H1 (cell line): Measurements from ENCODE around the gene CD44.

Experiments
- CEBPB ChIP-seq: IDR thresholded peaks from 2 replicates; pipeline ENCODE4 v1.6.1; 2012; ENCODE audit warnings: low read depth, low read length
- CREB1 ChIP-seq: IDR thresholded peaks from 2 replicates; pipeline ENCODE4 v1.6.1; 2012; ENCODE audit warnings: inconsistent platforms
- CTCF ChIP-seq, 3 experiments: IDR thresholded peaks; 1 replicate in 2 of 3; 2 replicates in 1 of 3; pipeline versions ENCODE4 v1.5.1 to v1.6.1; 2011; ENCODE audit warnings: low read length in 3 of 3, mild to moderate bottlenecking in 3 of 3, inconsistent platforms in 2 of 3, low read depth in 1 of 3, moderate library complexity in 1 of 3; ENCODE audit not compliant: insufficient read depth in 1 of 3; ENCODE audit errors: control extremely low read depth in 1 of 3
- EGR1 ChIP-seq: IDR thresholded peaks from 2 replicates; pipeline ENCODE4 v1.6.1; 2011; ENCODE audit warnings: low read depth, low read length, borderline replicate concordance
- EZH2 ChIP-seq: fragments of 200-600 bp; sonication (generic); IDR thresholded peaks from 2 replicates; pipeline ENCODE4 v1.7.1; 2012; ENCODE audit warnings: low read depth, mild to moderate bottlenecking, moderate library complexity, low read length, inconsistent platforms; ENCODE audit not compliant: severe bottlenecking
- JUND ChIP-seq: IDR thresholded peaks from 2 replicates; pipeline ENCODE4 v1.6.1; 2011; ENCODE audit warnings: mild to moderate bottlenecking, improper control_type of control experiment, low read length
- MAFK ChIP-seq: IDR thresholded peaks from 2 replicates; pipeline ENCODE4 v1.6.1; 2012; ENCODE audit warnings: low read depth, mild to moderate bottlenecking, improper control_type of control experiment, low read length
- MAX ChIP-seq: IDR thresholded peaks from 2 replicates; pipeline ENCODE4 v1.6.1; 2012; ENCODE audit warnings: inconsistent platforms
- POLR2A ChIP-seq, 2 experiments: IDR thresholded peaks; 1 replicate in 1 of 2; 2 replicates in 1 of 2; pipeline ENCODE4 v1.6.1; 2011; ENCODE audit warnings: low read depth in 2 of 2, low read length in 2 of 2, mild to moderate bottlenecking in 2 of 2; ENCODE audit errors: control extremely low read depth in 1 of 2
- SIN3A ChIP-seq, 2 experiments: IDR thresholded peaks in 1 of 2; conservative IDR thresholded peaks in 1 of 2; 2 replicates each; pipeline ENCODE4 v1.6.1; 2011 to 2012; ENCODE audit warnings: low read length in 2 of 2, improper control_type of control experiment in 1 of 2, low read depth in 1 of 2, mild to moderate bottlenecking in 1 of 2
- TAF1 ChIP-seq: IDR thresholded peaks from 2 replicates; pipeline ENCODE4 v1.6.1; 2011; ENCODE audit warnings: mild to moderate bottlenecking, low read depth, low read length
- YY1 ChIP-seq: IDR thresholded peaks from 2 replicates; pipeline ENCODE4 v1.6.1; 2011; ENCODE audit warnings: low read depth, mild to moderate bottlenecking, low read length
- ZNF274 ChIP-seq: IDR thresholded peaks from 2 replicates; pipeline ENCODE4 v1.7.0; 2012; ENCODE audit warnings: low read length, borderline replicate concordance; ENCODE audit errors: extremely low read depth

DNA sequence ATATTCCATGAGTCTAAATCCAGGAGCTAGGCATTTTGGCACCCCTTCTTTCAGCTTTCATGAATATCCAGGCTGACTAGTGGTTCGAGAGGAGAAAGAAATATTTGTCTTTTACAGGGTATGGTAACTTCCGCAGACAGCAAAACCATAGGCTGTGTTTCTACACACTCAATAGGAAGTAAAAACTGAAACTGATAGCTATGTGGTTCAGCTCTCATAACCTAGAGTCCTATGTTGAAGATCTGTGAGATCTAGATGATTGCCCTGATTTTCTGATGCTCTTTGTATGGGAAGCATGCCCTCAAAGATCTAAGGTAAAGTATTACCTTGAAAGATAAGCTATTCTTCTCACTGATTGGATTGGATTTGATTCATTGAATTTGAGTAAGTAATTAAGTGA lies 118.3 kb downstream of the CD44 start:
- TF ChIP-seq TAF1 (no peak), JUND (no peak), YY1 (no peak), CTCF (IDR thresholded peaks at IDR 0.05; ENCODE audit: control extremely low read depth in 1 of 3, insufficient read depth in 1 of 3, low read depth in 1 of 3, low read length in 3 of 3) (no peak), MAFK (no peak), ZNF274 (no peak), EGR1 (no peak), POLR2A (IDR thresholded peaks at IDR 0.05; ENCODE audit: control extremely low read depth in 1 of 2, low read depth in 2 of 2, low read length in 2 of 2) (no peak), MAX (no peak), SIN3A (conservative IDR thresholded peaks at IDR 0.05 in 1 of 2, IDR thresholded peaks at IDR 0.05 in 1 of 2; ENCODE audit: low read depth in 1 of 2, low read length in 2 of 2) (no peak), CEBPB (no peak), CREB1 (no peak), EZH2 (no peak)
